Stimulated activated CD4-positive, alpha-beta T cell treated with anti-CD3 and anti-CD28 coated beads, TNF-alpha, amount 100 ng/mL, for 1 hour (primary cell): ENCODE data around the gene JAK2.
"Not testable (repeated sequence)": the region's sequence is repeated elsewhere in the genome, so short reads cannot be mapped to it uniquely, and the experiment has no call there.

Experiments used
- DNase-seq, 3 donors: peaks; one replicate each; pipeline ENCODE4 v3.0.0-alpha.2; 2020; ENCODE audit warnings: low read depth in 3 of 3, low spot score in 1 of 3

JAK2 gene

DNA sequence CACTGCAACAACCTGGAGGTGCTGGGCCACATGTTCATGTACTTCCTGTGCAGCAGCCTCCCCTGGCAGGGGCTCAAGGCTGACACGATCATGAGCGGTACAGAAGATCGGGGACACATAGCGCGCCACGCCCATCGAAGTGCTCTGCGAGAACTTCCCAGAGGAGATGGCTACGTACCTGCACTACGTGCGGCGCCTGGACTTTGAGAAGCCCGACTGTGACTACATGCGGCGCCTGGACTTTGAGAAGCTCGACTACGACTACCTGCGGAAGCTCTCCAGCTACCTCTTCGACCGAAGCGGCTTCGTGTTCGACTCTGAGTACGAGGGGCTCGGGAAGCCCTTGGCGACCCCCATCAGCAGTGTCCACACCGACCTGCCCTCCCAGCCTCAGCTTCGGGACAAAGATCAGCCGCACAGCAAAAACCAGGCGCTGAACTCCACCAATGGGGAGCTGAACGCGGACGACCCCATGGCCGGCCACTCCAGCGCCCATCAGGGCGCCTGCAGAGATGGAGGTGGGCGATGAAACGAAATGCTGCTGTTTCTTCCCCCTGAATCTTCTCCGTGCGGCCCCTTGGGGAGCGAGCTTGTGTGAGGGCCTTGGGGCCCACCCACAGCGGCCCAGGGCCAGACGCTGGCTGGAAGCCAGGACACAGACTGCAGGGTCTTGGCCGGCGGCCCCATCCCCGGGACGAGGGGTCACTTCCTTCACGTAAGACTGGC is 56.5 kb downstream of the JAK2 start:
- DNase-seq, result no peak

DNA sequence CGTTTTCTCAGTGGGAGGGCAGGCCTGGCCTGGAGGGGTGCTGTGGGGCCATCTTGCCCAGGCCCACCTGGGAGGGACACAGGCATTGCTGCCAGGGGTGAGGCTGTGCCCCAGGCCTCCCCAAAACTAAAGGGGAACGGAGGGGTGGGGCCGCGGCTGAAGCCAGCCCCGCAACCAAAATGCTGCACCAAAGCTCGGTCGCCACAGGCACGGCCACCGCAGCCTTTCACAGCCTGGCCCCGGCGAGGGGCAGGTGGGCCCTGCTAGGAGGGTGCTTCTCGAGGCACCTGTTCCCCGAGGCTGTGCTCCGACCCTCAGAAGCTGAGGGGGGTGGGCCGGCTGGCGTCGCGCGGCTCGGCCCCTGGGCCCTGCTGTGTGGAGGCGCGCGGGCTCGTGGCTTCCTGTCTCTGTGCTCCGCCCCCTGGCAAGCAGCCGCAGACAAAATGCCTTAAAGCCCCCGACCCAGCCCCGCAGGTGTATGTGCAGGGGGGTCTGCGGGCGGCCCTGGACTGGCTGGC is 57.6 kb downstream of the JAK2 start:
- DNase-seq, result no peak

DNA sequence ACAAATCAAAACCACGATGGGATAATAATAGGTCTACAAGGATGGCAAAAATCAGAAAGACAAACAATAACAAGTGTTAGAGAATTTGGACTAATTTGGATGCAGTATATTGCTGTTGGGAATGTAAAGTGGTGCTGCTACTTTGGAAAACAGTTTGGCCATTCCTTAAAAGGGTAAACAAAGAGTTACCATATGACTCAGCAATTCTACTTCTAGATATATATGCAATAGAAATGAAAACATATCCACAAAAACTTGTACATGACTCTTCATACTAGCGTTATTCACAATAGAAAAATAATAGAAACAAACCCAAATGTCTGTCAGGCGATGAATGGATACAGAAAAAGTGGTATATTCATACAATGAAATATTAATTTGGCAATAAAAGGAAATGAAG is 58.3 kb downstream of the JAK2 start:
- no peak for DNase-seq

DNA sequence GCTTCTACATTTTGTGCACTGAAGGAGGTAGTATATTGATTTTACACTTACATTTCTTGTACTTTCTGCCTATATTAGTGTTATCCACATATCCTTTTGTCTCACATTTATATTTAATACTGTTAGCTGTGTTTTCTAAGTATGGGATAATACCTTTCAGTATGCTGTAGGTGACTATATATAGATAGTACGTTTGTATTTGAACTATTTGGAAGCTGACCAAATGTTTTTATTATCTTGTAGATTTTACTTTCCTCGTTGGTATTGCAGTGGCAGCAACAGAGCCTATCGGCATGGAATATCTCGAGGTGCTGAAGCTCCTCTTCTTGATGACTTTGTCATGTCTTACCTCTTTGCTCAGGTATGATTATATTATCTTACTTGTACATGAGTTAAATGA is 59.1 kb downstream of the JAK2 start:
- no peak for DNase-seq

DNA sequence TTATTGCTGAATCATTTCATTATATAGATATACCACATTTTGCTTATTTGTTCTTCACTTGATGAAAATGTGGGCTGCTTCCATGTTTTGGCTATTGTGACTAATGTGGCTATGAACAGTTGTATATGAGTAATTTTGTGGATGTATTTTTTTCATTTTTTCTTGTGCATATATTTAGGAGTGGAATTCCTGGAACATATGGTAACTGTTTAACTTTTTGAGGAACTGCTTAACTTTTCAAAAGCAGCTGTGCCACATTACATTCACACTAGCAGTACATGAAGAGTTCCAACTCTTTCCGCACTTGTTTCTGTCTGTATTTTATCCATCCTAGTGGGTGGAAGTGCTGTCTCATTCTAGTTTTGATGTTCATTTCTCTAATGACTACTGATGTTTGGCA is 67.8 kb downstream of the JAK2 start:
- no peak for DNase-seq

DNA sequence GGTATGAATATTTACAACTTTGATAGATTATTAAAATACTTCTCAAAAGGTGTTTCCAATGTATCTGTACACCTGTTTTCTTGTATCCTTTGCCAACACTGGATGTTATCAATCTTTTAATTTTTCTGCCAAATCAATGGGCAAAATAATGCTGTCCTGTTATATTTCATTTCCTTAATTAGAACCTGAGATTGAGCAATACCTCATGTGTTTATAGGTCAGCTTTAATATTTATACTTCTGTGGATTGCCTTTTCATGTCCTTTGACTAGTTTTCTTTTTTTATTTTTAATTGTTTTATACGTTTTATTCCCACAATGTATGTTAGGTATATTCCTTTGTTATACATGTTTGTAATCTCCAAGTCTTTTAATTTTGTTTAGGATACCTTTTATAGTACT is 77.6 kb downstream of the JAK2 start:
- no peak for DNase-seq

DNA sequence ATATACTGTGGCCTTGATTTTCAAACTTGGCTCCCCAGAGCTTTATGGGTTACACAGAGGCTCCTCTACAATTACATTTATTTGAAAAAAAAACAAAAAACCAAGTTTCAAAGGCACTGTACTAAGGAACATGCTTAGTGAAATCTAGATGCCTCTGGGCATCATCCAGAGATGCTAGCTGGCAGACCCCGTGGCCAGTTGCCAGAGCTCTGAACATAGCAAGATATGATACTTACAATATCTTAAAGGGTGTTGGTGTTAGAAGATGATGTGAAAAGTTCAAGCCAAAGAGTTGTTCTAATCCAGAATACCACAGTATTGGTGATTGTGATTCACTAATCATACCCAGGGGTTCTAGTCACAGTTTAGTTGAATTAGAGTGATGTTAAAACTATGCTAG is 87.8 kb downstream of the JAK2 start:
- DNase-seq, result no peak

DNA sequence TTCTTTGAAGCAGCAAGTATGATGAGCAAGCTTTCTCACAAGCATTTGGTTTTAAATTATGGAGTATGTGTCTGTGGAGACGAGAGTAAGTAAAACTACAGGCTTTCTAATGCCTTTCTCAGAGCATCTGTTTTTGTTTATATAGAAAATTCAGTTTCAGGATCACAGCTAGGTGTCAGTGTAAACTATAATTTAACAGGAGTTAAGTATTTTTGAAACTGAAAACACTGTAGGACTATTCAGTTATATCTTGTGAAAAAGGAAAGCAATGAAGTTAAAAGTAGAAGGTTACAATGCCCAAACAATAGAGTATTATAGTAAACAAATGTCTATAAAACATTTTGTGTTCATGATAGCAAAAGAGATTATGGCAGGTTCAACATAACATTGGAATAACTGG is 88.6 kb downstream of the JAK2 start:
- DNase-seq, result no peak

DNA sequence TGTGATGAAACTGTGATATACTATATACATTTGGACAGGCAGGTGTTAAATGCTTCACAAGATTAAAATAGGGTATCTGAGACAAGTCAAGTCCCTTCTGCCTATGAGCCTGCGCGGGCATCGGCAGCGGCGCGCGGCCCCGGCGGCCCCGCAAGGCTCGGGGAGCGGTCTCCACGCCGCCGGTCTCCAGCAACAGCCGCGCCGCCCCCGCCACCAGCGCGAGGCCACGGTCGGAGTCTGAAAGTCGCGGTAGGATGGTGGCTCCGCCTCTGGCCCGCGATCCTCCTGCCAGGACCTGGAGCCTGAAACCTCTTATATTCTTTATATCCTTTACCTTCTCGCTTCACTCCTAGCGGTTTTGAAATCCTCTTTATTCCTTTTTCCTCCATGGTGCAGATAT is 100.9 kb downstream of the JAK2 start:
- DNase-seq, result no peak

DNA sequence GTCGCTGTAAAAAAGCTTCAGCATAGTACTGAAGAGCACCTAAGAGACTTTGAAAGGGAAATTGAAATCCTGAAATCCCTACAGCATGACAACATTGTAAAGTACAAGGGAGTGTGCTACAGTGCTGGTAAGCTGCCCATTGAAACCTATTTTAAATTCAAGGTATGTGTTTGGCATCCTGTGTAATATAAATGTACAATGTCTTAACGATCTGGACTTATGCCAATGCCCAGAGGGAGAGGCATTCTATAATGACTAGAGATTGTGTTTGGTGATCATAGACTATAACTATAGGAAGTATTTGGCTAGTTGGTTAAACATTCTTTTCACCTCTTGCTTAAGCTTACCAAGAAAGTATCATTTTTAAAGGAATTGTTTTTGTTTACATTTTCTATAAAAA is 104.7 kb downstream of the JAK2 start:
- DNase-seq, result no peak

DNA sequence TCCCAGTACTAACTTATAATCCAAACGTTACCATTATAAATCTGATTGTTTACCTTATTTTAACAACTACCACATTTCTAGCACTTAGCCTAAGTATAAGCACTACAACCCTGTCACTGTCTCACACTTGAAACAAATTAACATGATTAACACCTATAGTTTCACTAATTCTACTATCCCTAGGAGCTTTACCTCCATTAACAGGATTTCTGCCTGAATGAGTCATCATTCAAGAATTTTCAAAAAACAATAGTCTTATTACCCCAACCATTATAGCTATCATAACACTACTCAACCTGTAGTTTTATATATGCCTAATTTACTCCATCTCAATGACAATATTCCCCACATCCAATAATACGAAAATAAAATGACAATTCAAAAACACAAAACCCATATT is 110.7 kb downstream of the JAK2 start:
- no peak for DNase-seq

DNA sequence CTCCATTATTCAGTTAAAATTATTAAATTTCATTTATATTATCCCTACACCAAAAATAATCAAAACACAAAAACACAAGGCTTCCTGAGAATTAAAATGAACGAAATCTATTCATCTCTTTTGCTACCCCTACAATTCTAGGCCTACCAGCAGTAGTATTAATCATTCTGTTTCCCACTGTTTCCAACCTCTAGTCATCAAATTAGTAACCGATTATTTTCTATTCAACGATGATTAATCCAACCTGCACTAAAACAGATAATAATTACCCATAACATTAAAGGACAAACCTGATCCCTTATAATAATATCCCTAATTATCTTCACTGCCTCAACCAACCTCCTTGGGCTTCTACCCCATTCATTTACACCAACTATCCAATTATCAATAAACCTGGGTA is 114.4 kb downstream of the JAK2 start:
- no peak for DNase-seq

DNA sequence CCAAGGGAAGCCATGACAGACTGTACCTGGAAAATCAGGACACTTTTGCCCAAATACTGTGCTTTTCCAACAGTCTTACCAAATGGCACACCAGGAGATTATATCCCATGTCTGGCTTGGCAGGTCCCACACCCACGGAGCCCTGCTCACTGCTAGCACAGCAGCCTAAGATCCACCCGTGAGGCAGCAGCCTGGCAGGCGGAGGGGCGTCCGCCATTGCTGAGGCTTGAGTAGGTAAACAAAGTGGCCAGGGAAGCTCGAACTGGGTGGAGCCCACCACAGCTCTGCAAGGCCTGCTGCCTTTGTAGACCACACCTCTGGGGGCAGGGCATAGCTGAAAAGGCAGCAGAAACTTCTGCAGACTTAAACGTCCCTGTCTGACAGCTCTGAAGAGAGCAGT is 116.1 kb downstream of the JAK2 start:
- DNase-seq, result not testable (repeated sequence)

DNA sequence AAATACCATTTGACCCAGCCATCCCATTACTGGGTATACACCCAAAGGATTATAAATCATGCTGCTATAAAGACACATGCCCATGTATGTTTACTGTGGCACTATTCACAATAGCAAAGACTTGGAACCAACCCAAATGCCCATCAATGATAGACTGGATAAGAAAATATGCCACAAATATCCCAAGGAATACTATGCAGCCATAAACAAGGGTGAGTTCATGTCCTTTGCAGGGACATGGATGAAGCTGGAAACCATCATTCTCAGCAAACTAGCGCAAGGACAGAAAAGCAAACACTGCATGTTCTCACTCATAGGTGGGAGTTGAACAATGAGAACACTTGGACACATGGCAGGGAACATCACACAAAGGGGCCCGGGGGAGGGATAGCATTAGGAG is 121.4 kb downstream of the JAK2 start:
- not testable (repeated sequence) for DNase-seq

DNA sequence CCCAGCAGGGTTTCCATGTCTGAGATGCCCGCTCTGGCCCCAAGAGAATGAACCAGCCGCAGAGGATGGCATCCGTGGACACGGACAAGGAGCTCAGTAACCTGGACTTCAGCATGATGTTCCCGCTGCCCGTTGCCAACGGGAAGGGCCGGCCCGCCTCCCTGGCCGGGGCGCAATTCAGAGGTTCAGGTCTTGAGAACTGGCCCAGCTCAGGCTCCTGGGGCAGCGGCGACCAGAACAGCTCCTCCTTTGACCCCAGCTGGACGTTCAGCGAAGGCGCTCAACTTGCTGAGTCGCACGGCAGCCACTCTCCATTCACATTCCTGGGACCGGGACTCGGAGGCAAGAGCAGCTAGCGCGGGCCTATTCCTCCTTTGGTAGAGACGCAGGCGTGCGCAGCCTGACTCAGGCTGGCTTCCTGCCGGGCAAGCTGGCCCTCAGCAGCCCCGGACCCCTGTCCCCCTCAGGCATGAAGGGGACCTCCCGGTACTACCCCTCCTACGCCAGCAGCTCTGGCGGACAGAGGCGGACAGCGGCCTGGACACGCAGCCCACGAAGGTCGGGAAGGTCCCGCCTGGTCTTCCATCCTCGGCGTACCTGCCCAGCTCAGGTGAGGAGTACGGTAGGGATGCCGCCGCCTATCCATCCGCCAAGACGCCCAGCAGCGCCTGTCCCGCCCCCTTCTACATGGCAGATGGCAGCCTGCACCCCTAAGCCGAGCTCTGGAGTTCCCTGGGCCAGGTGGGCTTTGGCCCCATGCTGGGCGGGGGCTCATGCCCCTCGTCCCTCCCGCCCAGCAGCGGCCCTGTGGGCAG is 126.0 kb downstream of the JAK2 start:
- DNase-seq, result no peak

DNA sequence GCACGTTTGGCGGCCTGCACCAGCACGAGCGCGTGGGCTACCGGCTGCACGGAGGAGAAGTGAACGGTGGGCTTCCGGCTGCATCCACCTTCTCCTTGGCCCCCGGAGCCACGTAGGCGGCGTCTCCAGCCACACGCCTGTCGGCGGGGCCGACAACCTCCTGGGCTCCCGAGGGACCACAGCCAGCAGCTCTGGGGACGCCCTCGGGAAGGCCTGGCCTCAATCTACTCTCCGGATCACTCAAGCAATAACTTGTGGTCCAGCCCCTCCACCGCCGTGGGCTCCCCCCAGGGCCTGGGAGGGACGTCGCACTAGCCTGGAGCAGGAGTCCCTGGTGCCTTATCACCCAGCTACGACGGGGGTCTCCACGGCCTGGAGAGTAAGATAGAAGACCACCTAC is 126.6 kb downstream of the JAK2 start:
- no peak for DNase-seq

DNA sequence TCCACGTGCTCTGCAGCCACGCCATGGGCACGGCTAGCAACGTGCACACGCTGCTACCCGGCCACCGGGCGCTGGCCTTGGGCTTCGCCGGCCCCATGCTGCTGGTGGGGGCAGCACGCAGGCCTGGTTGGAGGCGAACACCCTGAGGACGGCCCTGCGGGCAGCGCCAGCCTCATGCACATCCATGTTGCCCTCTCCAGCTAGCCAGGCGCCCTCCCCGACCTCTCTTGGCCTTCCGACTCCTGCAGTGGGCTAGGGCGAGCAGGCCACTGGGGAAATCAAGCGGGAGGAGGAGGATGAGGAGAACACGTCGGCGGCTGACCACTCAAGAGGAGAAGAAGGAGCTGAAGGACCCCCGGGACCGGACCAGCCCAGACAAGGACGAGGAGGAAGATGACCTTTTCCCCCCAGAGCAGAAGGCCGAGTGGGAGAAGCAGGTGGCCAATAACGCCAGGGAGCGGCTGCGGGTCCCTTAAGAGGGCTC is 127.1 kb downstream of the JAK2 start:
- DNase-seq, result no peak

DNA sequence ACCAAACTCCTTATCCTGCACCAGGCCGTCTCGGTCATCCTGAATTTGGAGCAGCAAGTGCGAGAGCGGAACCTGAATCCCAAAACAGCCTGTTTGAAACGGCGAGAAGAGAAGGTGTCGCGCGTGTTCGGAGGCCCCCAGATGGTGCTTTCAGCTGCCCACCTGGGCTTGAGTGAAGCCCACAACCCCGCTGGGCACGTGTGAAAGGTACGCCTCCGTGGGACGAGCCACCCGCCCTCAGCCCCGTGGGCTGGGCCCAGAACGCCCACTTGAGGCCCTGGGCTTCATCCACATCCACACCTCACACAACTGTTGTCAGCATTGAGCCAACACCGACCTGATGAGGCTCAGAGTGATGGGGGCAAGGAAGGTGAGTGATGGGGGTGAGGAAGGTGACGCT is 127.6 kb downstream of the JAK2 start:
- DNase-seq, result no peak

DNA sequence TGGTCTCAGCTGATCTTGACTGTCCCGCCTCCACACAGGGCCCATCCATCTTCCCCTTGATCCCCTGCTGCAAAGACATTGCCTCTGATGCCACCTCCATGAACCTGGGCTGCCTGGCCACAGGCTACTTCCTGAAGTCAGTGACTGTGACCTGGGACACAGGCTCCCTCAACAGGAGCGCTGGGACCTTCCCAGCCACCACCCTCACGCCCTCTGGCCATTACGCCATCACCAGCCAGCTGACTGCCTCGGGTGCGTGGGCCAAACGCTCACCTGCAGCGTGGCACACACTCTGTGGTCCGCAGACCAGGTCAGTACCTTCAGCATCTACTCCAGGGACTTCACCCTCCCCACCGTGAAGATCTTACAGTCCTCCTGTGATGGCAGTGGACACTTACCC is 128.5 kb downstream of the JAK2 start:
- DNase-seq, result no peak

DNA sequence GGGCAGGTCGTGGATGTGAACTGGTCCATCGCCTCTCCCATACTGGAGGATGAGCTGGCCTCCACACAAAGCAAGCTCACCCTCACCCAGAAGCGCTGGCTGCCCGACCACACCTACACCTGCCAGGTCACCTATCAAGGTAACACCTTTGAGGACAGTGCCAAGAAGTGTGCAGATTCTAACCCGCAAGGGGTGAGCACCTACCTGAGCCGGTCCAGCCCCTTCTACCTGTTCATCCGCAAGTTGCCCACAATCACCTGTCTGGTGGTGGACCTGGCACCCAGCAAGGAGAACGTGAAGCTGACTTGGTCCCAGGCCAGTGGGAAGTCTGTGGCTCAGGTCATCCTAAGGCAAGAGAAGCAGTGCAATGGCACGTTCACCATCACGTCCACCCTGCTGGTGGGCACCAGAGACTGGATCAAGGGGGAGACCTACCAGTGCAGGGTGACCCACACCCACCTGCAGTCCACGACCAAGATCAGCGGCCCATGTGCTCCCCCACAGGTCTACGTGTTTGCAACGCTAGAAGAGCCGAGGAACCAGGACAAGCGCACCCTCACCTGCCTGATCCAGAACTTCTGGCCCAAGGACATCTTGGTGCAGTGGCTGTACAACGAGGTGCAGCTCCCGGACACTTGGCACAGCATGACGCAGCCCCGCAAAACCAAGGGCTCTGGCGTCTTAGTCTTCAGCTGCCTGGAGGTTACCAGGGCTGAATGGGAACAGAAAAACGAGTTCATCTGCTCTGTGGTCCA is 129.1 kb downstream of the JAK2 start:
- DNase-seq, result no peak

DNA sequence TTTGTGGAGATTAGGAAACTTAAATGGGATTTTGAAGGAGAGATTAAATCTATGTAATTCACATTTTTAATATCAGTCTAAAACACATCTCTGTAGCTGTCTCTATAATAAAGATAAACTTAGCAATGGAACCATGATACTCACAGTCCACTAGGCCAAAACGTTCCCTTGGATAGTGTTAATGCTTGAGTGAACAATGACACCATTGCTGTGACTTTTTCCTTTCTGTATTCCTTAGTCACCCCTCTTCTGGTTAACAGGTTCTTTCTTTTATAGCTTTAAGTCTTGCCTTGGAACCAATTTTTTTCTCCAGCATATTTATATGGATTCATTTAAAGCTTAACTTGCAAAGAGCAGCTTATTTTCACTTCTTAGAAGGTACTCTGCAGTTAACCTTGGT is 137.0 kb downstream of the JAK2 start:
- DNase-seq, result no peak

DNA sequence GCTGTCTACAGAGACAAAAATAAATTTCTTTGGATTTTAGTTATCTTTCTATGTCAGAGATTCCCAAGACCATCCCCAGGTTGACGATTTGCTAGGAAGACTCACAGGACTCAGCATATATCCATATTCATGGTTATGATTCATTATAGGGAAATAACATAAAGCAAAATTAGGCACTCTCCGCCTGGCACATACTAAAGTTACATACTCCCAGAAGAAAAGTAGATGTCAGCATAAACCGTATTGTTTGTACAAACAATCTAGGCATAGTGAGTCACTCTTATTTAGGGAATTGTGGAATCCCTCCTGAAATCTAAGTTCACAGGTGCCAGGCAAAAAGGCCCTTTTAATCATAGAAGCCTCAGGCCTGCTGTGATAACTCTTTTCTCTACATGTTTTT is 137.4 kb downstream of the JAK2 start:
- DNase-seq, result no peak
